NCI-H460 (cell line): ENCODE data around the gene MID1. TPM values are rescaled to one million over a fixed set of nuclear protein-coding genes. Genes with fewer than 3 reads are reported as not detected.
"Not testable (repeated sequence)": the region's sequence is repeated elsewhere in the genome, so short reads cannot be mapped to it uniquely, and the experiment has no call there.

ENCODE experiments used
- DNase-seq: peaks from one replicate; pipeline ENCODE4 v3.0.0-alpha.2; 2016; ENCODE audit warnings: low read depth; ENCODE audit errors: extremely low read depth
- total RNA-seq: library from RNA; depleted of rRNA; stranded (reverse); fragments of >200 nt; shearing (Covaris generic); gene quantifications from 2 replicates; pipeline ENCODE4 v1.2.3, GENCODE V29; 2014

The MID1 gene
- total RNA-seq, 1 experiment from 2014 or later = 25.2 TPM

- DNase-seq = no peak
Observed at GRCh38 chrX:10618961-10619360, 1.4 kb downstream of the MID1 start.

GRCh38 chrX:10617999-10618351, 2.4 kb downstream of the MID1 start:
- no peak for DNase-seq

GRCh38 chrX:10617186-10617998, 3.0 kb downstream of the MID1 start:
- no peak for DNase-seq

GRCh38 chrX:10615931-10616774, 4.2 kb downstream of the MID1 start:
- DNase-seq = no peak

GRCh38 chrX:10612215-10612614, 8.2 kb downstream of the MID1 start:
- DNase-seq = no peak

GRCh38 chrX:10611441-10612090, 8.8 kb downstream of the MID1 start:
- DNase-seq = no peak

- DNase-seq = peak; percentile 42
Observed at GRCh38 chrX:10608099-10608498, 12.3 kb downstream of the MID1 start.

- DNase-seq = no peak
Observed at GRCh38 chrX:10607233-10607632, 13.2 kb downstream of the MID1 start.

GRCh38 chrX:10603612-10604011, 16.8 kb downstream of the MID1 start:
- DNase-seq = no peak

- no peak for DNase-seq
Observed at GRCh38 chrX:10602646-10603045, 17.7 kb downstream of the MID1 start.

- DNase-seq = no peak
Observed at GRCh38 chrX:10600479-10600878, 19.9 kb downstream of the MID1 start.

- no peak for DNase-seq
Observed at GRCh38 chrX:10598540-10598939, 21.8 kb downstream of the MID1 start.

- DNase-seq = no peak
Observed at GRCh38 chrX:10597871-10598270, 22.5 kb downstream of the MID1 start.

GRCh38 chrX:10591363-10592335, 28.7 kb downstream of the MID1 start:
- no peak for DNase-seq

GRCh38 chrX:10589787-10590186, 30.6 kb downstream of the MID1 start:
- not testable (repeated sequence) for DNase-seq

- DNase-seq = no peak
Observed at GRCh38 chrX:10589098-10589497, 31.3 kb downstream of the MID1 start.

- not testable (repeated sequence) for DNase-seq
Observed at GRCh38 chrX:10584882-10585281, 35.5 kb downstream of the MID1 start.

GRCh38 chrX:10582945-10583344, 37.4 kb downstream of the MID1 start:
- DNase-seq = no peak

- DNase-seq = no peak
Observed at GRCh38 chrX:10582215-10582733, 38.1 kb downstream of the MID1 start.
